H9 (cell line): ENCODE measurements around the gene TAOK1. TPM values are rescaled to one million over a fixed set of nuclear protein-coding genes. Genes with fewer than 3 reads are reported as not detected.

Source experiments
- DNase-seq: peaks from one replicate; pipeline ENCODE4 v3.0.0-alpha.2; 2017
- H2AFZ ChIP-seq: one replicate; pipeline ENCODE4 v1.6.1; 2013; ENCODE audit warnings: mild to moderate bottlenecking, low read length, control low read depth, moderate library complexity
- H2AK5ac ChIP-seq: 2 replicates; pipeline ENCODE4 v1.6.1; 2013; ENCODE audit warnings: low read length, control low read depth, mixed read lengths; ENCODE audit not compliant: insufficient read length
- H2BK120ac ChIP-seq: one replicate; pipeline ENCODE4 v1.6.1; 2013; ENCODE audit warnings: low read depth, mild to moderate bottlenecking, low read length, control low read depth, inconsistent platforms; ENCODE audit not compliant: poor library complexity, severe bottlenecking
- H2BK12ac ChIP-seq: 2 replicates; pipeline ENCODE4 v1.6.1; 2013; ENCODE audit warnings: low read length, control low read depth, mixed read lengths, low read depth; ENCODE audit not compliant: insufficient read length
- H2BK15ac ChIP-seq: 2 replicates; pipeline ENCODE4 v1.6.1; 2013; ENCODE audit warnings: low read depth, low read length, control low read depth
- H2BK20ac ChIP-seq: one replicate; pipeline ENCODE4 v1.6.1; 2013; ENCODE audit warnings: low read depth, mild to moderate bottlenecking, low read length, control low read depth, inconsistent platforms; ENCODE audit not compliant: poor library complexity, severe bottlenecking
- H2BK5ac ChIP-seq: 2 replicates; pipeline ENCODE4 v1.6.1; 2013; ENCODE audit warnings: low read length, control low read depth, mixed read lengths; ENCODE audit not compliant: insufficient read length
- H3K14ac ChIP-seq: 2 replicates; pipeline ENCODE4 v1.6.1; 2013; ENCODE audit warnings: low read length, control low read depth; ENCODE audit not compliant: insufficient read depth
- H3K18ac ChIP-seq: 2 replicates; pipeline ENCODE4 v1.6.1; 2013; ENCODE audit warnings: low read depth, mild to moderate bottlenecking, mixed read lengths, low read length, control low read depth; ENCODE audit not compliant: insufficient read length
- H3K23ac ChIP-seq: 2 replicates; pipeline ENCODE4 v1.6.1; 2013; ENCODE audit warnings: low read length, control low read depth, mixed read lengths, low read depth; ENCODE audit not compliant: insufficient read length
- H3K23me2 ChIP-seq: 2 replicates; pipeline ENCODE4 v1.6.1; 2013; ENCODE audit warnings: low read depth, mild to moderate bottlenecking, mixed read lengths, low read length, control low read depth; ENCODE audit not compliant: insufficient read length, poor library complexity, severe bottlenecking
- H3K27ac ChIP-seq: 2 replicates; pipeline ENCODE4 v1.5.1; 2013; ENCODE audit warnings: low read length, control low read depth, mixed read lengths, low read depth; ENCODE audit not compliant: insufficient read length
- H3K27me3 ChIP-seq: 2 replicates; pipeline ENCODE4 v1.6.1; 2013; ENCODE audit warnings: low read length, control low read depth, inconsistent platforms; ENCODE audit not compliant: insufficient read depth
- H3K4ac ChIP-seq: 2 replicates; pipeline ENCODE4 v1.6.1; 2013; ENCODE audit warnings: low read depth, mild to moderate bottlenecking, control low read depth, inconsistent platforms, low read length, moderate library complexity
- H3K4me1 ChIP-seq: 2 replicates; pipeline ENCODE4 v1.6.1; 2013; ENCODE audit warnings: low read length, control low read depth, inconsistent platforms; ENCODE audit not compliant: insufficient read depth
- H3K4me2 ChIP-seq: 2 replicates; pipeline ENCODE4 v1.6.1; 2013; ENCODE audit warnings: low read length, control low read depth, mixed read lengths; ENCODE audit not compliant: insufficient read length, insufficient read depth
- H3K56ac ChIP-seq: 2 replicates; pipeline ENCODE4 v1.6.1; 2013; ENCODE audit warnings: low read depth, mild to moderate bottlenecking, mixed read lengths, low read length, control low read depth; ENCODE audit not compliant: insufficient read length
- H3K79me1 ChIP-seq: 2 replicates; pipeline ENCODE4 v1.6.1; 2013; ENCODE audit warnings: low read depth, mild to moderate bottlenecking, moderate library complexity, low read length, control low read depth, inconsistent platforms; ENCODE audit not compliant: insufficient read depth, poor library complexity, severe bottlenecking
- H3K79me2 ChIP-seq: 2 replicates; pipeline ENCODE4 v1.6.1; 2013; ENCODE audit warnings: low read length, control low read depth, inconsistent platforms; ENCODE audit not compliant: insufficient read depth
- H3K9ac ChIP-seq: 2 replicates; pipeline ENCODE4 v1.6.1; 2013; ENCODE audit warnings: low read length, control low read depth, mixed read lengths; ENCODE audit not compliant: insufficient read length; ENCODE audit errors: extremely low read depth
- H3K9me3 ChIP-seq: one replicate; pipeline ENCODE4 v1.6.1; 2013; ENCODE audit warnings: low read depth, low read length, inconsistent platforms; ENCODE audit not compliant: control insufficient read depth
- H3T11ph ChIP-seq: one replicate; pipeline ENCODE4 v1.6.1; 2013; ENCODE audit warnings: mild to moderate bottlenecking, low read length, control low read depth, inconsistent platforms
- H4K20me1 ChIP-seq: one replicate; pipeline ENCODE4 v1.6.1; 2013; ENCODE audit not compliant: control insufficient read depth, insufficient read length, insufficient read depth
- H4K5ac ChIP-seq: 2 replicates; pipeline ENCODE4 v1.6.1; 2013; ENCODE audit warnings: low read depth, mild to moderate bottlenecking, mixed read lengths, low read length, control low read depth; ENCODE audit not compliant: insufficient read length
- H4K8ac ChIP-seq: replicated peaks from 2 replicates; pipeline ENCODE4 v1.6.1; 2013; ENCODE audit warnings: low read length, control low read depth, mixed read lengths, low read depth; ENCODE audit not compliant: insufficient read length
- H4K91ac ChIP-seq: 2 replicates; pipeline ENCODE4 v1.6.1; 2013; ENCODE audit warnings: low read depth, mild to moderate bottlenecking, moderate library complexity, mixed read lengths, low read length, control low read depth; ENCODE audit not compliant: insufficient read length
- H3K27ac Mint-ChIP-seq, 3 experiments: 2 replicates in 2 of 3; 3 replicates in 1 of 3; pipeline ENCODE4 v1.8.0; 2020 to 2021; ENCODE audit warnings: mixed read lengths in 3 of 3, mild to moderate bottlenecking in 1 of 3, moderate library complexity in 1 of 3
- H3K27me3 Mint-ChIP-seq: 2 replicates; pipeline ENCODE4 v1.8.0; 2021; ENCODE audit warnings: low read depth, mild to moderate bottlenecking, moderate library complexity, mixed read lengths
- H3K36me3 Mint-ChIP-seq, 3 experiments: 2 replicates in 2 of 3; 3 replicates in 1 of 3; pipeline ENCODE4 v1.8.0; 2020 to 2021; ENCODE audit warnings: low read depth in 3 of 3, mixed read lengths in 3 of 3; ENCODE audit not compliant: insufficient read depth in 1 of 3
- H3K4me1 Mint-ChIP-seq, 2 experiments: 2 replicates each; pipeline ENCODE4 v1.8.0; 2020; ENCODE audit warnings: mixed read lengths in 2 of 2
- H3K4me3 Mint-ChIP-seq, 2 experiments: 2 replicates in 1 of 2; 3 replicates in 1 of 2; pipeline ENCODE4 v1.8.0; 2020 to 2021; ENCODE audit warnings: mild to moderate bottlenecking in 2 of 2, mixed read lengths in 2 of 2, moderate library complexity in 1 of 2
- H3K9me3 Mint-ChIP-seq, 2 experiments: 2 replicates in 1 of 2; 3 replicates in 1 of 2; pipeline ENCODE4 v1.8.0; 2020; ENCODE audit warnings: mild to moderate bottlenecking in 2 of 2, mixed read lengths in 2 of 2, moderate library complexity in 1 of 2
- WGBS: extraction: QIAGEN DNeasy Blood & Tissue Kit; methylation state at CpG from one replicate; pipeline ENCODE4 v1.1.7; 2013; ENCODE audit warnings: missing lambda C conversion rate, low lambda C conversion rate, mixed read lengths; ENCODE audit not compliant: insufficient read length; ENCODE audit errors: extremely low coverage; 5-methylcytosine and 5-hydroxymethylcytosine counted together
- total RNA-seq: library from RNA; stranded (reverse); gene quantifications from 2 replicates; pipeline ENCODE4 v1.2.1, GENCODE V29; 2021
- TF ChIP-seq, protein P1 (sequence below): fragments of 200-600 bp; sonication (generic); conservative IDR thresholded peaks from 3 replicates; pipeline ENCODE4 v1.8.0; 2021; ENCODE audit warnings: antibody characterized with exemption, mild to moderate bottlenecking

The TAOK1 gene
- total RNA-seq, 1 experiment from 2014 or later: 93.0 TPM

DNA sequence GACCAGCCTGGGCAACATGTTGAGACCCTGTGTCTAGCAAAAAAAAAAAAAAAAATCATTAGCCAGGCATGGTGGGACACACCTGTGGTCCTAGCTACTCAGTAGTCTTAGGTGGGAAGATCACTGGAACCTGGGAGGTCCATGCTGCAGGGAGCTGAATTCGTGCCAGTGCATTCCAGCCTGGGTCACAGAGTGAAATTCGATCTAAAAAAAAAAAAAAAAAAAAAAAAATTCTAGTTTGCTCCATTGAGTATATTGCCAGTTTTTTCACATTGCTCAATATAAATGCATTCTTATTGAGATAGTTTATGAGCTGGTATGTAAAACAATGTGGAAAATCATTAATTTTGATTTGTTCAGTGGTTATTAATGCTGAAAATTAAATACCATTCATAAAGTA, 124.6 kb downstream of the TAOK1 start:
- Mint-ChIP-seq H3K36me3 (peaks cover 31 to 76% (median 61%) of the 10 kb centered on the region in 3 experiments), H3K4me3 (no peak overlapping the region), H3K27ac (no peak overlapping the region), H3K27me3 (no peaks in the 10 kb centered on the region), H3K4me1 (no peaks in the 10 kb centered on the region), H3K9me3 (no peaks in the 10 kb centered on the region)
- H3T11ph ChIP-seq: no peak overlapping the region
- H3K18ac ChIP-seq: no peak overlapping the region
- no peak overlapping the region for H3K14ac ChIP-seq
- H2BK20ac ChIP-seq: no peak overlapping the region
- DNase-seq: no peak
- H3K79me2 ChIP-seq: no peaks in the 10 kb centered on the region
- no peaks in the 10 kb centered on the region for H3K27me3 ChIP-seq
- no peak overlapping the region for H4K8ac ChIP-seq
- no peak overlapping the region for H3K27ac ChIP-seq
- no peaks in the 10 kb centered on the region for H3K79me1 ChIP-seq
- no peak overlapping the region for H2AK5ac ChIP-seq
- H2BK5ac ChIP-seq: no peak overlapping the region
- WGBS: no CpG with 5 or more reads among the region's 2 CpGs
- TF ChIP-seq, protein P1, sequence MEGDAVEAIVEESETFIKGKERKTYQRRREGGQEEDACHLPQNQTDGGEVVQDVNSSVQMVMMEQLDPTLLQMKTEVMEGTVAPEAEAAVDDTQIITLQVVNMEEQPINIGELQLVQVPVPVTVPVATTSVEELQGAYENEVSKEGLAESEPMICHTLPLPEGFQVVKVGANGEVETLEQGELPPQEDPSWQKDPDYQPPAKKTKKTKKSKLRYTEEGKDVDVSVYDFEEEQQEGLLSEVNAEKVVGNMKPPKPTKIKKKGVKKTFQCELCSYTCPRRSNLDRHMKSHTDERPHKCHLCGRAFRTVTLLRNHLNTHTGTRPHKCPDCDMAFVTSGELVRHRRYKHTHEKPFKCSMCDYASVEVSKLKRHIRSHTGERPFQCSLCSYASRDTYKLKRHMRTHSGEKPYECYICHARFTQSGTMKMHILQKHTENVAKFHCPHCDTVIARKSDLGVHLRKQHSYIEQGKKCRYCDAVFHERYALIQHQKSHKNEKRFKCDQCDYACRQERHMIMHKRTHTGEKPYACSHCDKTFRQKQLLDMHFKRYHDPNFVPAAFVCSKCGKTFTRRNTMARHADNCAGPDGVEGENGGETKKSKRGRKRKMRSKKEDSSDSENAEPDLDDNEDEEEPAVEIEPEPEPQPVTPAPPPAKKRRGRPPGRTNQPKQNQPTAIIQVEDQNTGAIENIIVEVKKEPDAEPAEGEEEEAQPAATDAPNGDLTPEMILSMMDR: no peak
- H3K23me2 ChIP-seq: no peaks in the 10 kb centered on the region
- H4K91ac ChIP-seq: no peak overlapping the region
- no peaks in the 10 kb centered on the region for H3K9me3 ChIP-seq
- H3K4me2 ChIP-seq: no peak overlapping the region
- no peak overlapping the region for H3K56ac ChIP-seq
- H2BK15ac ChIP-seq: no peak overlapping the region
- H3K4me1 ChIP-seq: no peaks in the 10 kb centered on the region
- H2BK120ac ChIP-seq: no peak overlapping the region
- no peak overlapping the region for H2AFZ ChIP-seq
- no peak overlapping the region for H2BK12ac ChIP-seq
- H3K23ac ChIP-seq: no peak overlapping the region
- no peak overlapping the region for H3K9ac ChIP-seq
- H4K5ac ChIP-seq: no peak overlapping the region
- H4K20me1 ChIP-seq: no peaks in the 10 kb centered on the region
- no peak overlapping the region for H3K4ac ChIP-seq
